GM12878 (cell line): Measurements from ENCODE around the gene PACS2. TPM values are rescaled to one million over a fixed set of nuclear protein-coding genes. Genes with fewer than 3 reads are reported as not detected.

ENCODE experiments used
- CHD2 ChIP-seq: IDR thresholded peaks from 2 replicates; pipeline ENCODE4 v1.6.1; 2011; ENCODE audit warnings: low read depth, low read length, improper control_type of control experiment, borderline replicate concordance
- DPF2 ChIP-seq: fragments of 450-650 bp; IDR thresholded peaks from 2 replicates; pipeline ENCODE4 v1.6.1; 2017; ENCODE audit warnings: mild to moderate bottlenecking
- EED ChIP-seq: sonication (generic); IDR thresholded peaks from 2 replicates; pipeline ENCODE4 v1.6.1; 2016; ENCODE audit warnings: antibody characterized with exemption, low read depth
- HCFC1 ChIP-seq: fragments of 150-350 bp; IDR thresholded peaks from 2 replicates; pipeline ENCODE4 v1.6.1; 2014; ENCODE audit warnings: low read length
- JUND ChIP-seq: IDR thresholded peaks from 2 replicates; pipeline ENCODE4 v1.6.1; 2012; ENCODE audit warnings: low read depth, mild to moderate bottlenecking, low read length, improper control_type of control experiment, moderate library complexity
- PAX5 ChIP-seq: IDR thresholded peaks from 2 replicates; pipeline ENCODE4 v1.6.1; 2011; ENCODE audit warnings: low read depth, low read length, borderline replicate concordance
- PBX3 ChIP-seq: IDR thresholded peaks from 2 replicates; pipeline ENCODE4 v1.6.1; 2011; ENCODE audit warnings: mild to moderate bottlenecking, low read depth, low read length, moderate library complexity; ENCODE audit not compliant: insufficient replicate concordance
- ZNF274 ChIP-seq: IDR thresholded peaks from one replicate; pipeline ENCODE4 v1.8.0; 2011; ENCODE audit not compliant: insufficient read length, insufficient read depth
- ZNF384 ChIP-seq: IDR thresholded peaks from 2 replicates; pipeline ENCODE4 v1.6.1; 2012; ENCODE audit warnings: low read depth, mild to moderate bottlenecking, low read length, improper control_type of control experiment, borderline replicate concordance
- polyA plus RNA-seq, 11 experiments: library from polyadenylated mRNA; depleted of rRNA in 4 of 11; unstranded in 6 of 11; stranded (reverse) in 5 of 11; fragments of >200 nt; fragmentation: Nextera tagmentation in 4 of 11; fragmentation: Illumina TruSeq in 1 of 11; extraction: Ambion mirVana in 4 of 11; extraction: Trizol in 1 of 11; gene quantifications; 1 replicate in 1 of 11; 2 replicates in 10 of 11; pipeline versions ENCODE4 v1.2.1 to v1.2.3, GENCODE V29; 2011 to 2016; ENCODE audit warnings: inconsistent platforms in 2 of 11, missing spikeins in 2 of 11, low read depth in 1 of 11
- total RNA-seq, 4 experiments: library from RNA; depleted of rRNA in 3 of 4; stranded (reverse); fragments of >200 nt in 3 of 4; fragmentation: Illumina TruSeq in 1 of 4; extraction: Trizol in 1 of 4; gene quantifications; 2 replicates each; pipeline versions ENCODE4 v1.2.1 to v1.2.3, GENCODE V29; 2013 to 2021
- TF ChIP-seq, protein P1 (sequence below): fragments of 150-350 bp; IDR thresholded peaks from 2 replicates; pipeline ENCODE4 v1.6.1; 2014; ENCODE audit warnings: mild to moderate bottlenecking, low read depth, low read length
- TF ChIP-seq, protein P2 (sequence below): IDR thresholded peaks from 2 replicates; pipeline ENCODE4 v1.6.1; 2012; ENCODE audit warnings: low read depth, low read length, improper control_type of control experiment
- TF ChIP-seq, protein P3 (sequence below): IDR thresholded peaks from 2 replicates; pipeline ENCODE4 v1.6.1; 2012; ENCODE audit warnings: low read depth, low read length, improper control_type of control experiment

The PACS2 gene
- total and polyA plus RNA-seq, 10 of the 15 experiments (the other 5 are each of a cell fraction or from before 2014, with no cell fraction given), result 0.21 to 37.3 (median 9.4) TPM

DNA sequence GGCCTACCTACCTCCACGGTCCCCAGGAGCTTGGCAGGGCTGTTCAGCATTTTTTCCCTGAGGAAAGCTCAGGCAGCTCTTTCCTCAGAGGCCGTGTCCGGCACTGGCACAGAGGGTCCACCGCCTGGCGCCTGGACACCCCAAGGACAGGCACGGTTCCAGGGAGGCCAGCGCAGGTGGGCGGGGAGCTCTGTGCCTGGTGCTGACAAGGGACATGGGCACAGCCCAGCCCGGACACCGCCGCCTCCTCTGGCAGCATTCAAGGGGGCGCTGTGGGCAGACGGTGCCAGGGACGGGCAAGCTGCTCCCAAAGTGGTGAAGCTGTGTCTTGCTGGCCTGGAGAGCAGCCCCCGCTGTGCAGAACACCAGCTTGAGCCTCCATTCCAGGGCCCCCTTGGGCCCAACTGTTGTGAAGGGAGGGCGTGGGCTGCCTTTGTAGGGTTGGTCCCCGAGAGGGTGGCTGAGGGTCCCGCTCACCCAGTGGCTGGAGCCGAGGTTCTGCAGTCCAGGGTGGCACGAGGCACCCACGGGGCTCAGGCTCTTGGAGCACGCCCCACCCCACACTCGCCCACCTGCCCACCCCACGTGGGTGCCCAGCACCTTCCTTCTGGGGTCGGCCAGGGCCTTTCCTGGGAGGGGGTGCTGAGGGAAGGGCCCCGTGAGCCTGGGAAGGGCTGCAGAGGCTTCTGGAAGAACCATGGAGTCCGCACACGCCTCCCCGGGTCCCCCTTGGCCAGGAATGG is 54.5 kb downstream of the PACS2 start (continued):
- TF ChIP-seq, protein P1, sequence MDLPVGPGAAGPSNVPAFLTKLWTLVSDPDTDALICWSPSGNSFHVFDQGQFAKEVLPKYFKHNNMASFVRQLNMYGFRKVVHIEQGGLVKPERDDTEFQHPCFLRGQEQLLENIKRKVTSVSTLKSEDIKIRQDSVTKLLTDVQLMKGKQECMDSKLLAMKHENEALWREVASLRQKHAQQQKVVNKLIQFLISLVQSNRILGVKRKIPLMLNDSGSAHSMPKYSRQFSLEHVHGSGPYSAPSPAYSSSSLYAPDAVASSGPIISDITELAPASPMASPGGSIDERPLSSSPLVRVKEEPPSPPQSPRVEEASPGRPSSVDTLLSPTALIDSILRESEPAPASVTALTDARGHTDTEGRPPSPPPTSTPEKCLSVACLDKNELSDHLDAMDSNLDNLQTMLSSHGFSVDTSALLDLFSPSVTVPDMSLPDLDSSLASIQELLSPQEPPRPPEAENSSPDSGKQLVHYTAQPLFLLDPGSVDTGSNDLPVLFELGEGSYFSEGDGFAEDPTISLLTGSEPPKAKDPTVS, result no peak
- no peak for TF ChIP-seq HCFC1
- TF ChIP-seq ZNF274, result no peak
- TF ChIP-seq ZNF384, result no peak
- no peak for TF ChIP-seq DPF2
- TF ChIP-seq PAX5, result no peak
- TF ChIP-seq, protein P2, sequence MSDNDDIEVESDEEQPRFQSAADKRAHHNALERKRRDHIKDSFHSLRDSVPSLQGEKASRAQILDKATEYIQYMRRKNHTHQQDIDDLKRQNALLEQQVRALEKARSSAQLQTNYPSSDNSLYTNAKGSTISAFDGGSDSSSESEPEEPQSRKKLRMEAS, result no peak
- TF ChIP-seq, protein P3, sequence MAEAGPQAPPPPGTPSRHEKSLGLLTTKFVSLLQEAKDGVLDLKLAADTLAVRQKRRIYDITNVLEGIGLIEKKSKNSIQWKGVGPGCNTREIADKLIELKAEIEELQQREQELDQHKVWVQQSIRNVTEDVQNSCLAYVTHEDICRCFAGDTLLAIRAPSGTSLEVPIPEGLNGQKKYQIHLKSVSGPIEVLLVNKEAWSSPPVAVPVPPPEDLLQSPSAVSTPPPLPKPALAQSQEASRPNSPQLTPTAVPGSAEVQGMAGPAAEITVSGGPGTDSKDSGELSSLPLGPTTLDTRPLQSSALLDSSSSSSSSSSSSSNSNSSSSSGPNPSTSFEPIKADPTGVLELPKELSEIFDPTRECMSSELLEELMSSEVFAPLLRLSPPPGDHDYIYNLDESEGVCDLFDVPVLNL, result no peak
- TF ChIP-seq PBX3, result no peak
- TF ChIP-seq EED, result no peak
- no peak for TF ChIP-seq JUND
- no peak for TF ChIP-seq CHD2
